Mucosa of descending colon (tissue), 3 donors: ENCODE results near the gene NFIL3. TPM values are rescaled to one million over a fixed set of nuclear protein-coding genes. Genes with fewer than 3 reads are reported as not detected.

Source experiments
- ATAC-seq: fragments of 200-7000 bp; cut with Tn5 transposase; one replicate; pipeline ENCODE4 v1.9.1; 2020; ENCODE audit warnings: mild to moderate bottlenecking, moderate library complexity
- DNase-seq, 3 donors: peaks; one replicate each; pipeline ENCODE4 v3.0.0-alpha.2; 2020
- H3K36me3 ChIP-seq: fragments of 200-600 bp; one replicate; pipeline ENCODE4 v1.8.0; 2021; ENCODE audit warnings: low read depth, mild to moderate bottlenecking
- H3K4me1 ChIP-seq: fragments of 200-600 bp; one replicate; pipeline ENCODE4 v1.8.0; 2021; ENCODE audit warnings: low read depth, mild to moderate bottlenecking
- H3K4me3 ChIP-seq: fragments of 200-600 bp; one replicate; pipeline ENCODE4 v1.8.0; 2021; ENCODE audit warnings: mild to moderate bottlenecking
- H3K9me3 ChIP-seq: fragments of 200-600 bp; one replicate; pipeline ENCODE4 v1.8.0; 2021; ENCODE audit warnings: mild to moderate bottlenecking
- intact Hi-C, 2 donors: fragments of 100-400 bp; cut with DNase I in 1 of 2; cut with micrococcal nuclease in 1 of 2; formaldehyde crosslinking; loops; one replicate each; pipeline versions ENCODE4 v1.11.0 to v1.11.1; 2022; cut with DNase I, micrococcal nuclease
- total RNA-seq, 3 donors: library from RNA; stranded (reverse); fragmentation: NEBNext Ultra II Directional in 2 of 3; extraction: Animal tissue kit (Norgen Biotek cat#: 25700) in 2 of 3; gene quantifications; one replicate each; pipeline versions ENCODE4 v1.2.1 to v1.2.4, GENCODE V29; 2021 to 2023
- TF ChIP-seq, protein P1 (sequence below): fragments of 200-600 bp; IDR thresholded peaks from one replicate; pipeline ENCODE4 v1.8.0; 2022; ENCODE audit warnings: antibody characterized with exemption, mild to moderate bottlenecking
- donor health status: DM: no; HTN: no; CAD: no; lungs with moderate emphysema.
- donor health status: DM: no; HTN: no; CAD: no.
- donor health status: DM: no; HTN: yes; CAD: no.

The NFIL3 gene
- total RNA-seq, 3 donors from 2014 or later = 17.7 to 41.9 (median 20.6) TPM

- Histone ChIP-seq H3K9me3 (no peaks in the 10 kb centered on the region), H3K36me3 (no peaks in the 10 kb centered on the region), H3K4me1 (peaks cover 17% of the 10 kb centered on the region), H3K4me3 (no peak overlapping the region)
- peak in 1 of 3 donors; percentile 38 for DNase-seq
- TF ChIP-seq, protein P1, sequence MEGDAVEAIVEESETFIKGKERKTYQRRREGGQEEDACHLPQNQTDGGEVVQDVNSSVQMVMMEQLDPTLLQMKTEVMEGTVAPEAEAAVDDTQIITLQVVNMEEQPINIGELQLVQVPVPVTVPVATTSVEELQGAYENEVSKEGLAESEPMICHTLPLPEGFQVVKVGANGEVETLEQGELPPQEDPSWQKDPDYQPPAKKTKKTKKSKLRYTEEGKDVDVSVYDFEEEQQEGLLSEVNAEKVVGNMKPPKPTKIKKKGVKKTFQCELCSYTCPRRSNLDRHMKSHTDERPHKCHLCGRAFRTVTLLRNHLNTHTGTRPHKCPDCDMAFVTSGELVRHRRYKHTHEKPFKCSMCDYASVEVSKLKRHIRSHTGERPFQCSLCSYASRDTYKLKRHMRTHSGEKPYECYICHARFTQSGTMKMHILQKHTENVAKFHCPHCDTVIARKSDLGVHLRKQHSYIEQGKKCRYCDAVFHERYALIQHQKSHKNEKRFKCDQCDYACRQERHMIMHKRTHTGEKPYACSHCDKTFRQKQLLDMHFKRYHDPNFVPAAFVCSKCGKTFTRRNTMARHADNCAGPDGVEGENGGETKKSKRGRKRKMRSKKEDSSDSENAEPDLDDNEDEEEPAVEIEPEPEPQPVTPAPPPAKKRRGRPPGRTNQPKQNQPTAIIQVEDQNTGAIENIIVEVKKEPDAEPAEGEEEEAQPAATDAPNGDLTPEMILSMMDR = peak; percentile 10
- intact Hi-C loops = loop anchor here (10.0 kb wide), 3 partner anchors 231 to 511 kb away; no protein-coding TSS in a partner anchor
- ATAC-seq = no peak
Observed at GRCh38 chr9:91426123-91426745, 2.6 kb upstream of the NFIL3 start.

- DNase-seq (no peak), ATAC-seq (no peak)
- Histone ChIP-seq H3K4me3 (no peak overlapping the region), H3K4me1 (peaks cover 20% of the 10 kb centered on the region), H3K36me3 (no peaks in the 10 kb centered on the region), H3K9me3 (no peaks in the 10 kb centered on the region)
- intact Hi-C loops = loop anchor here (10.0 kb wide), 3 partner anchors 230 to 510 kb away; no protein-coding TSS in a partner anchor
- TF ChIP-seq, protein P1 = no peak
Observed at GRCh38 chr9:91425271-91425670, 1.6 kb upstream of the NFIL3 start.

GRCh38 chr9:91424403-91425176, 958 bp upstream of the NFIL3 start:
- DNase-seq = peak; percentile 79 to 88 (median 83)
- ATAC-seq = peak; percentile 59
- no peaks in the 10 kb centered on the region for H3K36me3 ChIP-seq
- H3K4me1 ChIP-seq = peaks cover 23% of the 10 kb centered on the region
- intact Hi-C loops = loop anchor here (10.0 kb wide), 3 partner anchors 230 to 510 kb away; no protein-coding TSS in a partner anchor
- peak overlapping the region; percentile 27 for H3K4me3 ChIP-seq
- H3K9me3 ChIP-seq = no peaks in the 10 kb centered on the region
- TF ChIP-seq, protein P1 = no peak

- Histone ChIP-seq H3K9me3 (no peaks in the 10 kb centered on the region), H3K4me3 (peak overlapping the region; percentile 48), H3K4me1 (peaks cover 27% of the 10 kb centered on the region), H3K36me3 (no peaks in the 10 kb centered on the region)
- intact Hi-C loops = loop anchor here (10.0 kb wide), 3 partner anchors 228 to 508 kb away; no protein-coding TSS in a partner anchor
- DNase-seq (peak; percentile 75 to 78 (median 75)), ATAC-seq (peak; percentile 28)
- TF ChIP-seq, protein P1 = no peak
Observed at GRCh38 chr9:91422758-91423711, 597 bp downstream of the NFIL3 start.
